Mucosa of rectum (tissue), 2 donors: ENCODE results near the gene CAMK2N1.

ENCODE experiments used
- H3K27ac ChIP-seq, 2 donors: one replicate each; pipeline ENCODE4 v1.7.0; 2013; ENCODE audit warnings: inconsistent platforms in 2 of 2, low read depth in 2 of 2, low read length in 2 of 2
- H3K27me3 ChIP-seq, 2 donors: one replicate each; pipeline ENCODE4 v1.7.0; 2013; ENCODE audit warnings: low read length in 2 of 2; ENCODE audit not compliant: control insufficient read depth in 2 of 2, insufficient read depth in 2 of 2
- H3K36me3 ChIP-seq, 2 donors: one replicate each; pipeline ENCODE4 v1.7.0; 2013; ENCODE audit warnings: low read length in 2 of 2; ENCODE audit not compliant: control insufficient read depth in 2 of 2, insufficient read depth in 2 of 2
- H3K4me1 ChIP-seq, 2 donors: one replicate each; pipeline ENCODE4 v1.7.0; 2013; ENCODE audit warnings: low read length in 2 of 2, mild to moderate bottlenecking in 1 of 2; ENCODE audit not compliant: control insufficient read depth in 2 of 2, insufficient read depth in 2 of 2
- H3K4me3 ChIP-seq, 2 donors: one replicate each; pipeline ENCODE4 v1.7.0; 2013; ENCODE audit warnings: low read length in 2 of 2
- H3K9ac ChIP-seq, 2 donors: one replicate each; pipeline ENCODE4 v1.7.0; 2013; ENCODE audit warnings: low read length in 2 of 2, low read depth in 1 of 2, mild to moderate bottlenecking in 1 of 2
- H3K9me3 ChIP-seq, 2 donors: one replicate each; pipeline ENCODE4 v1.7.0; 2013; ENCODE audit warnings: low read length in 2 of 2; ENCODE audit not compliant: control insufficient read depth in 2 of 2
- donor health status: healthy.
- donor health status: Normal muscosa, but diverticular disease.

The CAMK2N1 gene

DNA sequence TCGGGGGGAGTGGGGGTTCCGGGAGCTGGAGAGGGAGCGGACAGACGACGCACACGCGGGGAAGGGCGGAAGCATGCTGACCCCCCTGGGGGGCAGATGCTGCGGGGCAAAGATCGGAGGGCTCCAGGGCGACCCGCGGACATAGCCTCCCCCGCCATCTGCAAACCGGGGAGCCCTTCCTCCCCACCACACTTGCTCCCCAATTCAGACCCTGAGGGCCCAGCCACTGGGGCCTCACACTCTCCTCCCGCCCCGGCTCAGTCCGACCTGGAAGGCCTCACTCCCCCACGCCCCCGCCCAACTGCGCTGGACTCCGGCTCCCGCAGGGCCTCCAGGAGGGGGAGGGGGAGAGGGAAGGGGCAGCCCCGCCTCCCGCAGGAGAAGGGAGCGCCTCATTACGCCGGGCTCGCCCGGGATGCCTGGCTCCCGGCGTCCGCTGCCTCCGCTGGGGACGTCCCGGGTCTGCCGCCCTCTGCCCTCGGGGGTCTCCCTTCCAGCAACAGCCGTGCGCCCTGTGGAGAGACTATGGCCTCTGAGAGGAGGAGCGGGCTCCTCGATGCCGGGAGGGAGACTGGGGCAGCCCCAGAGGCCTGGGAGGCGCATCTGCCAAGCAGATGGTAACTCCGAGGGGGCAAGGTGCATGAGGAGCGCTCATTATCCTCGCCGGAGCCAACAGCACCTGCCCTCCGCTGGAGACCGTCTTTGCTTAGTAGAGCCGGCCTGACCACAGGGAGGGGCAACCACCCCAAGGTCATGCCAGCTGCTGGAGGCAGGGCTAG, 636 bp upstream of the CAMK2N1 start:
- Histone ChIP-seq H3K36me3 (no peaks in the 10 kb centered on the region), H3K9ac (peak overlapping the region; percentile 85 to 98), H3K27me3 (no peaks in the 10 kb centered on the region), H3K9me3 (no peaks in the 10 kb centered on the region), H3K4me1 (peaks cover 29 to 38% of the 10 kb centered on the region in 2 donors), H3K4me3 (peak overlapping the region; percentile 79 to 88), H3K27ac (peak overlapping the region; percentile 96 to 100)

DNA sequence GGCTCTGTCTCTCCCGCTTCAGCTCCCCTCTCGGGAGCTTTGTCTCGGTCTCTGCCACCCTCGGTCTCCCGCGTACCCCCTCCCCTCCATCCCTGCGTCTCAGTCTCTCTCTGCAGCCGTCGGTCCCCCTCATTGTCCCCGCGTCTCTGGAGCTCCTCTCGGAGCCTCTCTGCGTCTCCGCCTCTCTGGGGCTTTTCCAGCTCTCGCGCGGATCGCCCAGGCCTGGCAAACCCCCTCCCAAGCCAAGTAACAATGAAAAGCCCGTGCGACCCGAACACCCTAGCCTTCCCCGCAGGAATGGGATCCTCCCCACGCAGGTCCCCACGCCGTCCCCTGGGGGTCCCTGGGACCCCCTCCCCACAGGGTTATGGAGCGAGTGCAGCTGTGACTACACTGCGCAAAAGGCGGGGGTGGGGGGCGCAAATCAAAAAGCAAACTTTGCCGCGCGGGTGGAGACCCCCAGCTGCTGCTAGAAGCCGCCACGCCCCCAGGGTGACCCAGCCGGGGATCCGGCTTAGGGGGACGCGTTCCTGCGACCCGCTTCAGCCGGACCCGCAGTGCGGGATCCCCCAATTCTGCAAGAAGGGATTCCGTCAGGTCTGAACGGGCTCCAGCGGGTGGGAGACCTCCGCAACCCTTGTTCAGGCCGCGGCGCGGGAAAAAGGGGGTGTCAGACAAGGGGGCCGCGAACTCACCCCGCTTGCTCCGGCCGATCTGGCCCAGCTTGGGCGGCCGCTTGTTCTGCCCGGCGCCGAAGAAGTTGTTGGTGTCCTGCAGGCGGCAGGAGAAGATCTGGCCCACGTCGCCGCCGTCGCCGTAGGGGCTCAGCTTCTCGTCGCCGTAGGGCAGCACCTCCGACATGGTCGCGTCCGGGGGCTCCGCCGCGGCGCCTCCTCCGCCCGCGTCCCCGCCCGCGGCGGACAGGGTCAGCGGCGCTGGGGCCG, 1.2 kb downstream of the CAMK2N1 start:
- Histone ChIP-seq H3K4me1 (peaks cover 48 to 56% of the 10 kb centered on the region in 2 donors), H3K27me3 (no peaks in the 10 kb centered on the region), H3K9me3 (no peaks in the 10 kb centered on the region)

DNA sequence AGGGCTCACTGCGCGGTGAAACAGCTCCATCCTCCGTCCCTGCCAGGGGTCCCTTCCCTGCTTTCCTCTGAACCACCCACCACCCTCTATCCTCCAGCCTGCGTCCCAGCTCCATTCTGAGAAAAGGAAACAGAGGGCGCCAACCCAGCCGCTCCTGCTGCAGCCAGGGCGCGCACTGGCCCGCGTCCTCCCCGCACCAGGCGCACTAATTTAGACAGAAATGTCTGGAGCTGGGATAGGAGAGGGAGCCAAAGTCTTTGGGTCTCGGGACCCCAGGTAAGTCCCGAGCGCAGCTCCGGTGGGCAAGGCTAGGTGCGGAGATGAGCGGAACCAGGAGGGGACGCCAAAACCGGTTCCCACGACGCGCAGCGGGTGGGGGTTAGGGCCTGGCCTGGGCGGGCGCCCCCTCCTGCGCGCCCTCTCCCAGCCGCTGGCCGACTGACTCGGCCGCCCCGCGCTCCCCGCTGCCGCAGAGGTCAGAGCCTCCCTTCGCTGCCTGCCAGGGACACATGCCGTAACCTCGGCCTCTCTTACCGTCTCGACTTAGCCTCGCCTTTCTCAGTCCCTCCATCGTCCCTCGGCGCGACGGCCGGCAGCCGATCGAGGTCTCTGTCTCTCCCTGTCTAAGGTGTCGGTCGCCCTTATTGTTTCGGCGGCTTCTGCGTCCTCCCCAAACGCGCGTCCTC, 2.0 kb downstream of the CAMK2N1 start:
- Histone ChIP-seq H3K9me3 (no peaks in the 10 kb centered on the region), H3K9ac (peak overlapping the region; percentile 93 to 98), H3K4me1 (peaks cover 50 to 57% of the 10 kb centered on the region in 2 donors), H3K4me3 (peak overlapping the region; percentile 82 to 88), H3K27me3 (no peaks in the 10 kb centered on the region), H3K27ac (peak overlapping the region; percentile 86 to 100), H3K36me3 (no peaks in the 10 kb centered on the region)

More for the DNA sequence above, 1.2 kb downstream of the CAMK2N1 start:
- H3K4me3 ChIP-seq, result peak overlapping the region; percentile 82 to 88
- peak overlapping the region; percentile 86 to 100 for H3K27ac ChIP-seq
- no peaks in the 10 kb centered on the region for H3K36me3 ChIP-seq
- peak overlapping the region; percentile 93 to 98 for H3K9ac ChIP-seq

DNA sequence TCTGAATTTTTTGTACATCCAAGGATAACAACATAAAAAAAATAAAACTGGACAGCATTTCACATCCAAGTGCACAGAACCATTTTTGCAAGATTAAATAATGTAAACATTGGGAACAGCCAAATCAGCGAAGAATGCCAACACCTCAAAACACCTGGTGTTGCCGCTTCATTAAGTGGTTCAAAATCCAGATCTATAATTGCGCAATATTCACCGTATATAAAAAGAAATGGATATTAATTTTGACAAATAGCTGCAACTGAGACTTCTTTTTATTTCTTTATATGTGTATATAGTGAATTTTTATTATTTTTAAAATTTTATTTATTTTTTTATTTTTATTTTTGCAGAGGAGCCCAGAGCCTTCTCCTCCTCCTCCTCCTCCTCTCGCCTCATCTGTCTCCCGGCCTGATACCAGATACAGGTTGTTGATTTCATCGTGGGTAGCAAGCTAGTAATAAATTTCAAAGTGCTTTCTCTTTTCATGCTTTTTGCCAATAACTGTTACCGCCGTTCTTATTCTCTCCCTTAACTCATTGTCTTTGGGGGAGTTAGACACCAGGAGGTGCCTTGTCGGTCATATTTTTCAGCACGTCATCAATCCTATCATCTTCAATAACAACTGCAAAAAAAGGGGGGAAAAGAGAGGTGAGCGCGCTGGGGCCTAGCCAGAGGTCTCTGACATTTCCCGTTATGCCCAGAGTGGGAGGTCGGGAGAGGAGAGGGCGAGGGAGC, 2.7 kb downstream of the CAMK2N1 start:
- peaks cover 52 to 55% of the 10 kb centered on the region in 2 donors for H3K4me1 ChIP-seq
- no peaks in the 10 kb centered on the region for H3K36me3 ChIP-seq
- peak overlapping the region; percentile 93 to 98 for H3K9ac ChIP-seq
- H3K27ac ChIP-seq, result peak overlapping the region; percentile 86 to 100
- peak overlapping the region; percentile 82 to 88 for H3K4me3 ChIP-seq
- H3K27me3 ChIP-seq, result no peaks in the 10 kb centered on the region
- H3K9me3 ChIP-seq, result no peaks in the 10 kb centered on the region

GRCh38 chr1:20481643-20482498, 4.1 kb downstream of the CAMK2N1 start:
- peak overlapping the region; percentile 14 to 25 for H3K4me3 ChIP-seq
- no peaks in the 10 kb centered on the region for H3K36me3 ChIP-seq
- H3K27ac ChIP-seq, result peak overlapping the region; percentile 94 to 96
- H3K27me3 ChIP-seq, result peaks cover 2% of the 10 kb centered on the region in 2 donors
- peaks cover 54 to 58% of the 10 kb centered on the region in 2 donors for H3K4me1 ChIP-seq
- H3K9me3 ChIP-seq, result no peaks in the 10 kb centered on the region
- H3K9ac ChIP-seq, result peak overlapping the region; percentile 44 to 75

DNA sequence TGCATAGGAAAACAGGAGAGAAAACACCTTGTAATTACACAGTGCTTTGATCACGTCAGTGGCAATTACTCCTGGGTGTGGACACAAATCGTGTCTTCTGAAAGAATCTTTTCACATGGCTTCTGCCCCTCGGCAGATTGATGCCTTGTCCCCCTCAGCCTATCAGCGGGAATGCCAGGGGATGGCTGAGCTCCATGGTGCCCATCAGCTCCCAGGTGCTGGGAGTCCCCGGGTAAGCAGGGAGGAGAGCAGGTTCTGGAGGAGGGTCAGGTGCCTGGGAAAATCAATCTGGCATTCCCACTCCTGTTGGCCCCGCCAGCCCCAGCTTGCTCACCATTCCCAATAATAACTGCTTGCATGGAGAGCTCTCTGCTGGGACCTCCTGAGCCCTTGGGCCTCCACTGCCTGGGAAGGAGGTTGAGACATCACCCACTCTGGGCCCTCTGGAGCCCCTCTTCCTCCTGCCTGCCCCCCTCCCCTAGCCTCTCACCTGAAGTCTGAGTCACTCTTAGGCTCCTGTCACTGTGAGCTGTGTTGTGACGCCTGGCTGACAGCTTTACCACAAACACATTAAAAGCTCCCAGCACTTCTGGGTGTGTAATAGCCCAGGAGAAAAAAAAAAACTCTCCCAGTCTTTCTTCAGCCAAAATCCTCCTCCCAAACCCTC, 4.9 kb downstream of the CAMK2N1 start:
- no peaks in the 10 kb centered on the region for H3K9me3 ChIP-seq
- peak overlapping the region; percentile 32 to 75 for H3K9ac ChIP-seq
- H3K4me1 ChIP-seq, result peaks cover 58 to 63% of the 10 kb centered on the region in 2 donors
- H3K4me3 ChIP-seq, result peak overlapping the region; percentile 6 to 44
- H3K36me3 ChIP-seq, result no peaks in the 10 kb centered on the region
- H3K27me3 ChIP-seq, result peaks cover 2 to 6% of the 10 kb centered on the region in 2 donors
- H3K27ac ChIP-seq, result peak overlapping the region; percentile 94 to 96

DNA sequence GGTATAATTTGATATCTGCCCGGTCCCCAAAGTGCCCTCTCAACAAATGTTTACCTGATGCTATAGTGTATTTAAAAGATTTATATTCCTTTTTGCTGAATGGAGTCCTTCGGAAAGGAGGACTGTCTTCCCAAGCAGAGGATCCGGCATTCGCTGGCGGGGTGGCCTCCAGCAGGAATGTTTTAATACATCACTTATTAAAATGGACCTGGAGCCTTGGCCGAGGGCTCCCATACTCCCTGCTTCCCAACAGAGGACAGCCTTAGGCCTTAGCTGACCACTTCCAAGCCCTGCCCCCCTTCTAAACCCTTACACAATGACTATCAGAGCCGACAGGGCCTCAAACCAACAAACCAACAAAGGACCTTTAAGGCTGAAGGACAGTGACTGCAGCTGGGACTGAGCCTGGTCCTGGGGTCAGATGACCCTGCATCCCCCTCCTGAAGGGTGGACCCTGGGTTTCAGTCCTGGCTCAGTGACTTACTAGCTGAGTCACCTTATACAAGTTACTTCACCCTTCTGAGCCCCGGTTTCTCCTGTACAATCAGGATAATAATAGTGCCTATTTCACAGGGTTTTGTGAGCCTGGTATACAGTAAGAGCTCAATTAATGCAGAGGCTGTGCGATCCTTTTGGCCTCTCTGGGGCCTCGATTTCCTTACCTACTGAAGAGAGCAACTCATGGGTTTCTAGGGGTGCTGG, 5.6 kb downstream of the CAMK2N1 start:
- Histone ChIP-seq H3K4me1 (peaks cover 65 to 69% of the 10 kb centered on the region in 2 donors), H3K27me3 (peaks cover 2 to 6% of the 10 kb centered on the region in 2 donors)

GRCh38 chr1:20479840-20480239, 6.2 kb downstream of the CAMK2N1 start:
- Histone ChIP-seq H3K9me3 (no peaks in the 10 kb centered on the region), H3K36me3 (no peaks in the 10 kb centered on the region), H3K27me3 (peaks cover 2 to 6% of the 10 kb centered on the region in 2 donors), H3K9ac (peak overlapping the region in 1 of 2 donors; percentile 75), H3K4me1 (peaks cover 69 to 74% of the 10 kb centered on the region in 2 donors), H3K4me3 (peak overlapping the region in 1 of 2 donors; percentile 16), H3K27ac (peak overlapping the region; percentile 94 to 96)

More for the DNA sequence above, 5.6 kb downstream of the CAMK2N1 start:
- Histone ChIP-seq H3K9me3 (no peaks in the 10 kb centered on the region), H3K9ac (peak overlapping the region; percentile 2 to 75), H3K27ac (peak overlapping the region; percentile 94 to 96), H3K36me3 (no peaks in the 10 kb centered on the region), H3K4me3 (peak overlapping the region in 1 of 2 donors; percentile 16)
